SU-DHL-6 (cell line): ENCODE measurements around the gene PDE4B.

Experiments used
- CTCF ChIP-seq: fragments of 200-600 bp; sonication (generic); IDR thresholded peaks from one replicate; pipeline ENCODE4 v1.5.1; 2017; ENCODE audit warnings: antibody characterized with exemption, mild to moderate bottlenecking, low read length, moderate library complexity; ENCODE audit not compliant: insufficient read depth, poor library complexity, severe bottlenecking
- EZH2phosphoT487 ChIP-seq: fragments of 200-600 bp; sonication (generic), shearing (Covaris generic); conservative IDR thresholded peaks from 2 replicates; pipeline ENCODE4 v1.6.1; 2018; ENCODE audit warnings: mild to moderate bottlenecking, antibody characterized with exemption, low read length, moderate library complexity, mixed read lengths

GRCh38 chr1:66286307-66286706, 493.6 kb downstream of the PDE4B start:
- TF ChIP-seq CTCF (no peak), EZH2phosphoT487 (no peak)
